ENCODE measurements around the gene CARMIL3. TPM values are rescaled to one million over a fixed set of nuclear protein-coding genes. Genes with fewer than 3 reads are reported as not detected.

Gene CARMIL3
- total RNA-seq, 1 donor from 2014 or later = not detected

DNA sequence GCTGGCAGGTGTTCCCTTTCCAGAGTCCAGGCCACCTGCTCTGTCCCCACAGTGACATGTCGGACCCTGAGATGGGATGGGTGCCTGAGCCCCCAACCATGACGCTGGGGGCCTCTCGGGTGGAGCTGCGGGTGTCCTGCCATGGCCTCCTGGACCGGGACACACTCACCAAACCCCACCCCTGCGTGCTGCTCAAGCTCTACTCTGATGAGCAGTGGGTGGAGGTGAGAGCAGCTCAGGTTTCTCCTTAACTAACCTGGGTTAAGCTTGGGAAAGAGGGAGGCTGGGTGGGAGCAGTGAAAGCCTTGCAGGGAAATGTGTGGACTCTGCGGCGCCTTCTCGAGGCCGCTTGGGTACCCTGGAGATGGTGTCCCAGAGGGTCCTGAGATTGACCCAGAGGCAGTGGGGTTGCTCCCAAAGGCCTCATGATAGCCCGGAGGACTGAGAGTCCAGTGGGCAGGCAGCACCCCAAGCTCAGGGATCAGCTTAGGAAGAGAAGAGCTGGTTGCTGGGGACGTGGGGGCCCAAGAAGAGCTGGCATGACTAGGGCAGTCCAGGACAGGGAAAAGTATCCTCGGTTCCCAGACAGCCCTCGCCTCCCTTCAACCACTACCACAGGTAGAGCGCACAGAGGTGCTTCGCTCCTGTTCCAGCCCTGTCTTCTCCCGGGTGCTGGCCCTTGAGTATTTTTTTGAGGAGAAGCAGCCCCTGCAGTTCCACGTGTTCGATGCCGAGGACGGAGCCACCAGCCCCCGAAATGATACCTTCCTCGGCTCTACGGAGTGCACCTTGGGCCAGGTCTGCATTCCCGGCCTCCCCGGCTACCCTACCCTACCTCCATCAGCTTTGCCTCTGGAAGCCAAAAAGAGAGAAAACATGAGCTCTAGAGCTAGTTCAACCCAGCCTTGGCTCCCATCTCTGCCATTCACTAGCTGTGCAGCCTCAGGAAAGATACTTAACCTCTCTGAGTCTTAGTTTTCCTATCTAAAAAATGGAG lies 21.4 kb downstream of the CARMIL3 start:
- DNase-seq (ENCODE audit: low read depth) (no peak), FAIRE-seq (no peak)
- TF ChIP-seq, protein P1, sequence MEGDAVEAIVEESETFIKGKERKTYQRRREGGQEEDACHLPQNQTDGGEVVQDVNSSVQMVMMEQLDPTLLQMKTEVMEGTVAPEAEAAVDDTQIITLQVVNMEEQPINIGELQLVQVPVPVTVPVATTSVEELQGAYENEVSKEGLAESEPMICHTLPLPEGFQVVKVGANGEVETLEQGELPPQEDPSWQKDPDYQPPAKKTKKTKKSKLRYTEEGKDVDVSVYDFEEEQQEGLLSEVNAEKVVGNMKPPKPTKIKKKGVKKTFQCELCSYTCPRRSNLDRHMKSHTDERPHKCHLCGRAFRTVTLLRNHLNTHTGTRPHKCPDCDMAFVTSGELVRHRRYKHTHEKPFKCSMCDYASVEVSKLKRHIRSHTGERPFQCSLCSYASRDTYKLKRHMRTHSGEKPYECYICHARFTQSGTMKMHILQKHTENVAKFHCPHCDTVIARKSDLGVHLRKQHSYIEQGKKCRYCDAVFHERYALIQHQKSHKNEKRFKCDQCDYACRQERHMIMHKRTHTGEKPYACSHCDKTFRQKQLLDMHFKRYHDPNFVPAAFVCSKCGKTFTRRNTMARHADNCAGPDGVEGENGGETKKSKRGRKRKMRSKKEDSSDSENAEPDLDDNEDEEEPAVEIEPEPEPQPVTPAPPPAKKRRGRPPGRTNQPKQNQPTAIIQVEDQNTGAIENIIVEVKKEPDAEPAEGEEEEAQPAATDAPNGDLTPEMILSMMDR (IDR thresholded peaks at IDR 0.05; ENCODE audit: insufficient read depth, low read length, severe bottlenecking) = no peak
- H3K36me3 ChIP-seq (ENCODE audit: control insufficient read depth, insufficient read depth, low read length) = no peaks in the 10 kb centered on the region
- no peak overlapping the region for H3K4me3 ChIP-seq (ENCODE audit: low read depth, low read length)
- H3K27me3 ChIP-seq (ENCODE audit: control insufficient read depth, insufficient read depth, low read length) = peaks cover 8% of the 10 kb centered on the region

DNA sequence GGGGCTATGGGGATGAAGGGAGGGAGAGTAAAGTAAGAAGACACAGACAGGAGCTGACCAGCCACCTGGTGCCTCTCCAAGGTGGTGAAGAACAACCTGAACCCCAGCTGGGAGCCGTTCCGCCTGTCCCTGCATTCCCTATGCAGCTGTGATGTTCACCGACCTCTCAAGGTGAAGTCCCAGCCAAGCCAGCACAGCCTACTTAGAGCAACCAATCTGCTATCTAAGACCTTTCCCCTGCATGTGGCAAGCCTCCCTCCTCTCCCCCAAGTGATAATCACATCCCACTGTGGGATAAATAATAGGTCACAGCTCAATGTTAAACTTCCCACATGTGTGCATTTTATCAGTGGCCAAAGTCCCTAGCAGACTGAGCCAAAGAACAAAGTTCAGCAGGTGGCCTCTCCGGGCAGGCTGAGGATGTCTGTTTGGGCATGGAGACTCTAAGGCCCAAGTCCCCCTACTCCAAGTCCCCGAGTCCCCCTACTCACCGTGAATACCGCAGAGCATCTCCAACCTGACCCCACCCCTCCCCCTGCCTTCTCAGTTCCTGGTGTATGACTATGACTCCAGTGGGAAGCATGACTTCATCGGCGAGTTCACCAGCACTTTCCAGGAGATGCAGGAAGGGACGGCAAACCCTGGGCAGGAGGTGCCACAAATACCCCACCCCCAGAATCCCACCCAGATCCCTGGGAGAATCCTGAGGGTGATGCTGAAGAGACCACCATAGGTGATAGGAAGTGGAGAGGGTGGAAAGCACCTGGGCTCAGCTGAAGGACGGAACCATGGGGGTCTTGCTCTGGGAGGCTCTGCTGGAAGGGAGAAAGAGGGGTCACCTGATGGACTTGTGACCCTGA lies 23.0 kb downstream of the CARMIL3 start:
- Histone ChIP-seq H3K4me3 (ENCODE audit: low read depth, low read length) (no peak overlapping the region), H3K36me3 (ENCODE audit: control insufficient read depth, insufficient read depth, low read length) (no peaks in the 10 kb centered on the region)

DNA sequence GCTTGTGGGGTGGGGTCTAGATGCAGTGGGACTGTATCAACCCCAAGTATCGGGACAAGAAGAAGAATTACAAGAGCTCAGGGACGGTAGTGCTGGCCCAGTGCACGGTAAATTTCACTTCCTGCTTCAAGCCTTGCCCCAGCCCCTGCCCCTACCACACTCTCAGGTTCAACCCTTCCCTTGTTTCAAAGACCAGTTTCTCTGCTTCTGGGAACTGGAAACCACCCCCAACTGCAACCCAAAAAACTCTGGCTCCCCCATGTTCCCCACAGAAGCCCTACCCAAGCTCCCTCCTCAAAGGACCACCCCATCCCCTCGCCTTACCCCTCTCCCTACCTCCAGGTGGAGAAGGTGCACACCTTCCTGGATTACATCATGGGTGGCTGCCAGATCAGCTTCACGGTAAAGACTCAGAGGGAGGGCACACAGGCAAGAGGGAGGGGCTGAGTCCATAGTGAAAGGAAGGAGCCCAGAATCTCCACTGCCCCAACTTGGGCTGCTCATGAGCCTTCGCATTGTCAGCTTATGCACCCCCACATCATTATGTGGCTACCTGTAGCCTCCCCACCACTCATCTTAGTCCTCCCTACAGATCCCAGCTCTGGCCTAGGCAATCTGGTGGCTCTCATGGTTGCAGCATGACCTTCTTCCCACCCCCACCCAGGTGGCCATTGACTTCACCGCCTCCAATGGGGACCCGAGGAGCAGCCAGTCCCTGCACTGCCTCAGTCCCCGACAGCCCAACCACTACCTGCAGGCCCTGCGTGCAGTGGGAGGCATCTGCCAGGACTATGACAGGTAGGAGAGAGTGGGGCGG lies 23.9 kb downstream of the CARMIL3 start:
- no peak for FAIRE-seq
- TF ChIP-seq, protein P1 (IDR thresholded peaks at IDR 0.05; ENCODE audit: insufficient read depth, low read length, severe bottlenecking) = no peak

More for the DNA sequence above, 23.0 kb downstream of the CARMIL3 start:
- TF ChIP-seq, protein P1 (IDR thresholded peaks at IDR 0.05; ENCODE audit: insufficient read depth, low read length, severe bottlenecking) = no peak
- DNase-seq (ENCODE audit: low read depth) (no peak), FAIRE-seq (no peak)
- H3K27me3 ChIP-seq (ENCODE audit: control insufficient read depth, insufficient read depth, low read length) = peaks cover 9% of the 10 kb centered on the region

DNA sequence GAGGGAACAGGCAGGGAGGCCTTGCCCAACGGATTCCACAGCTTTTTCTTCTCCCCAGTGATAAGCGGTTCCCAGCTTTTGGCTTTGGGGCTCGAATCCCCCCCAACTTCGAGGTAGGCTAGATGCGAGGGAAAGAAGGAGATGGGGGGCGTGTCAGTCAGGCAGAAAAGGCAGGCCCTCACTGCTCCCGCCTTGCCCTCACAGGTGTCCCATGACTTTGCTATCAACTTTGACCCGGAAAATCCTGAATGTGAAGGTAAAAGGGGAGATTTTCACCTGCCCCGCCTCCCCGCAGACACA lies 24.4 kb downstream of the CARMIL3 start:
- TF ChIP-seq, protein P1 (IDR thresholded peaks at IDR 0.05; ENCODE audit: insufficient read depth, low read length, severe bottlenecking) = no peak
- no peak for FAIRE-seq

More for the DNA sequence above, 23.9 kb downstream of the CARMIL3 start:
- DNase-seq (ENCODE audit: low read depth) = no peak
- H3K4me3 ChIP-seq (ENCODE audit: low read depth, low read length) = no peak overlapping the region
- peaks cover 7% of the 10 kb centered on the region for H3K27me3 ChIP-seq (ENCODE audit: control insufficient read depth, insufficient read depth, low read length)
- no peaks in the 10 kb centered on the region for H3K36me3 ChIP-seq (ENCODE audit: control insufficient read depth, insufficient read depth, low read length)

DNA sequence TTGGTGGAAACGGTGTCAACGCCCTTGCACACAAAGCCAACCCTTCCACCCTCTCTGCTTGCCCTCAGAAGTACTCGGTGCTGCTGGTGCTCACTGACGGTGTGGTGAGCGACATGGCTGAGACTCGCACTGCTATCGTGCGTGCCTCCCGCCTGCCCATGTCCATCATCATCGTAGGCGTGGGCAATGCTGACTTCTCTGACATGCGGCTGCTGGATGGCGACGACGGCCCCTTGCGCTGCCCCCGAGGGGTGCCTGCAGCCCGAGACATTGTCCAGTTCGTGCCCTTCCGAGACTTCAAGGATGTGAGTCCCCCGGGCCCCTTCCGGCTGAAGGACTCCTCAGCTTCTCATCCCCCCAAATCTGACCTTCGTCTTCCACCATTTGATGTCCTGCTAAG lies 25.3 kb downstream of the CARMIL3 start:
- TF ChIP-seq, protein P1 (IDR thresholded peaks at IDR 0.05; ENCODE audit: insufficient read depth, low read length, severe bottlenecking) = no peak
- Histone ChIP-seq H3K36me3 (ENCODE audit: control insufficient read depth, insufficient read depth, low read length) (no peaks in the 10 kb centered on the region), H3K4me3 (ENCODE audit: low read depth, low read length) (no peak overlapping the region), H3K27me3 (ENCODE audit: control insufficient read depth, insufficient read depth, low read length) (peaks cover 7% of the 10 kb centered on the region)
- DNase-seq (ENCODE audit: low read depth) (no peak), FAIRE-seq (no peak)

More for the DNA sequence above, 24.4 kb downstream of the CARMIL3 start:
- Histone ChIP-seq H3K36me3 (ENCODE audit: control insufficient read depth, insufficient read depth, low read length) (no peaks in the 10 kb centered on the region), H3K27me3 (ENCODE audit: control insufficient read depth, insufficient read depth, low read length) (peaks cover 7% of the 10 kb centered on the region), H3K4me3 (ENCODE audit: low read depth, low read length) (no peak overlapping the region)
- DNase-seq (ENCODE audit: low read depth) = no peak

Data from bronchial epithelial cell (primary cell).